ENCODE data around the gene INSR.
A peak's percentile ranks its signal among the peaks of the same experiment; 100 is the strongest.

- TF ChIP-seq CTCF (IDR thresholded peaks at IDR 0.05) (peak in 4 of 6 experiments; percentile 12 to 64 (median 56)), POLR2A (IDR thresholded peaks at IDR 0.05) (no peak)
These were observed 471 bp upstream of the INSR start for GRCh38 chr19:7294558-7295212.
